A673 (cell line): ENCODE measurements around the gene NAALADL2. TPM values are rescaled to one million over a fixed set of nuclear protein-coding genes. Genes with fewer than 3 reads are reported as not detected.

Experiments used
- BruUV-seq: library from RNA; stranded (reverse); fragments of 400-500 nt; replicated peaks from 2 replicates; lab custom pipeline; 2021; lab: Mats Ljungman, UMichigan
- CTCF ChIA-PET: fragments of 300-600 bp; sonication (Branson Sonifier 250); formaldehyde crosslinking; loops from one replicate; lab custom pipeline; 2022; ENCODE audit warnings: antibody characterized with exemption; lab: Charles Lee
- POLR2A ChIA-PET: fragments of 300-600 bp; sonication (Branson Sonifier 250); formaldehyde crosslinking; loops from one replicate; lab custom pipeline; 2022; ENCODE audit warnings: antibody characterized with exemption; ENCODE audit not compliant: low non-redundant PET; lab: Charles Lee
- DNase-seq: peaks from one replicate; pipeline ENCODE4 v3.0.0-alpha.2; 2015; ENCODE audit warnings: low spot score
- H3K27ac ChIP-seq: fragments of 200-600 bp; sonication (generic); 2 replicates; pipeline ENCODE4 v1.5.1; 2016; ENCODE audit warnings: mixed run types, low read depth, mild to moderate bottlenecking, mixed read lengths, antibody characterized with exemption, low read length; ENCODE audit not compliant: poor library complexity, severe bottlenecking
- H3K27me3 ChIP-seq: fragments of 200-600 bp; sonication (generic); replicated peaks from 2 replicates; pipeline ENCODE4 v1.6.1; 2017; ENCODE audit warnings: mixed run types, low read depth, mild to moderate bottlenecking, mixed read lengths, antibody characterized with exemption, low read length; ENCODE audit not compliant: insufficient read depth, poor library complexity
- H3K36me3 ChIP-seq: fragments of 200-600 bp; sonication (generic); 2 replicates; pipeline ENCODE4 v1.6.1; 2016; ENCODE audit warnings: mixed run types, mild to moderate bottlenecking, mixed read lengths, antibody characterized with exemption, low read length; ENCODE audit not compliant: insufficient read depth, poor library complexity, severe bottlenecking
- H3K4me1 ChIP-seq: fragments of 200-600 bp; sonication (generic); 2 replicates; pipeline ENCODE4 v1.6.1; 2017; ENCODE audit warnings: mixed run types, mild to moderate bottlenecking, mixed read lengths, antibody characterized with exemption, low read length; ENCODE audit not compliant: insufficient read depth, poor library complexity, severe bottlenecking
- H3K4me3 ChIP-seq: fragments of 200-600 bp; sonication (generic); 2 replicates; pipeline ENCODE4 v1.5.1; 2016; ENCODE audit warnings: low read depth, mixed run types, mild to moderate bottlenecking, mixed read lengths, low read length; ENCODE audit not compliant: poor library complexity, severe bottlenecking
- H3K9me3 ChIP-seq: fragments of 200-600 bp; sonication (generic); 2 replicates; pipeline ENCODE4 v1.6.1; 2016; ENCODE audit warnings: mixed run types, low read depth, mild to moderate bottlenecking, mixed read lengths, antibody characterized with exemption, low read length; ENCODE audit not compliant: poor library complexity, severe bottlenecking
- CTCF ChIP-seq: fragments of 300-800, 200-600 bp; sonication (generic); conservative IDR thresholded peaks from 2 replicates; pipeline ENCODE4 v1.5.1; 2017; ENCODE audit warnings: low read depth, mild to moderate bottlenecking, antibody characterized with exemption, low read length, moderate library complexity, mixed read lengths
- EZH2 ChIP-seq: fragments of 200-600 bp; sonication (generic); IDR thresholded peaks from 2 replicates; pipeline ENCODE4 v1.6.1; 2017; ENCODE audit warnings: borderline replicate concordance, low read depth, mild to moderate bottlenecking, mixed read lengths, antibody characterized with exemption, low read length; ENCODE audit not compliant: poor library complexity, severe bottlenecking
- intact Hi-C: fragments of 100-400 bp; cut with micrococcal nuclease; formaldehyde crosslinking; loops from one replicate; pipeline ENCODE4 v1.10.0; 2022; ENCODE audit not compliant: unreplicated experiment
- total RNA-seq: library from RNA; stranded (reverse); gene quantifications from 2 replicates; pipeline ENCODE4 v1.2.3, GENCODE V29; 2021

NAALADL2 gene
- total RNA-seq, 1 experiment from 2014 or later, result 0.64 TPM

GRCh38 chr3:175798326-175798725 lies 939.2 kb downstream of the NAALADL2 start:
- no peaks in the 10 kb centered on the region for H3K27me3 ChIP-seq
- no peak overlapping the region for H3K4me3 ChIP-seq
- H3K27ac ChIP-seq, result no peak overlapping the region
- POLR2A ChIA-PET, result no interaction called here
- no peak for DNase-seq
- no peaks in the 10 kb centered on the region for H3K4me1 ChIP-seq
- no peaks in the 10 kb centered on the region for H3K9me3 ChIP-seq
- no peaks in the 10 kb centered on the region for H3K36me3 ChIP-seq
- intact Hi-C loops, result no loop called here
- BruUV-seq, result no TSS peak
- TF ChIP-seq EZH2 (no peak), CTCF (no peak)
- CTCF ChIA-PET, result no interaction called here

GRCh38 chr3:175805825-175806224 lies 946.7 kb downstream of the NAALADL2 start:
- H3K36me3 ChIP-seq, result no peaks in the 10 kb centered on the region
- H3K4me1 ChIP-seq, result no peaks in the 10 kb centered on the region
- no TSS peak for BruUV-seq
- no peaks in the 10 kb centered on the region for H3K27me3 ChIP-seq
- no peak overlapping the region for H3K4me3 ChIP-seq
- no peak for DNase-seq
- H3K9me3 ChIP-seq, result no peaks in the 10 kb centered on the region
- H3K27ac ChIP-seq, result no peak overlapping the region
- POLR2A ChIA-PET, result no interaction called here
- CTCF ChIA-PET, result no interaction called here
- no peak for TF ChIP-seq EZH2
- TF ChIP-seq CTCF, result no peak
- intact Hi-C loops, result no loop called here

GRCh38 chr3:175807175-175807574 lies 948.0 kb downstream of the NAALADL2 start:
- TF ChIP-seq CTCF, result no peak
- TF ChIP-seq EZH2, result no peak
- Histone ChIP-seq H3K36me3 (no peaks in the 10 kb centered on the region), H3K4me1 (no peaks in the 10 kb centered on the region), H3K27me3 (no peaks in the 10 kb centered on the region), H3K4me3 (no peak overlapping the region), H3K27ac (no peak overlapping the region), H3K9me3 (no peaks in the 10 kb centered on the region)
- ChIA-PET POLR2A (no interaction called here), CTCF (no interaction called here)
- no TSS peak for BruUV-seq
- DNase-seq, result no peak
- intact Hi-C loops, result no loop called here
